Neural crest cell (in vitro differentiated cells): ENCODE measurements around the gene SIGLEC9. TPM values are rescaled to one million over a fixed set of nuclear protein-coding genes. Genes with fewer than 3 reads are reported as not detected.

Experiments used
- DNase-seq: peaks from one replicate; pipeline ENCODE4 v3.0.0; 2021; ENCODE audit warnings: low read depth, mixed read lengths, low spot score
- H3K27ac Mint-ChIP-seq: one replicate; pipeline ENCODE4 v1.8.0; 2021; ENCODE audit warnings: mild to moderate bottlenecking, mixed read lengths; ENCODE audit not compliant: unreplicated experiment
- H3K27me3 Mint-ChIP-seq: 2 replicates; pipeline ENCODE4 v1.8.0; 2021; ENCODE audit warnings: low read depth, mild to moderate bottlenecking, mixed read lengths
- H3K36me3 Mint-ChIP-seq: 2 replicates; pipeline ENCODE4 v1.8.0; 2021; ENCODE audit warnings: low read depth, mild to moderate bottlenecking, mixed read lengths
- H3K4me1 Mint-ChIP-seq: 2 replicates; pipeline ENCODE4 v1.8.0; 2021; ENCODE audit warnings: mixed read lengths
- H3K4me3 Mint-ChIP-seq: one replicate; pipeline ENCODE4 v1.8.0; 2021; ENCODE audit warnings: mild to moderate bottlenecking, mixed read lengths
- H3K9me3 Mint-ChIP-seq: 2 replicates; pipeline ENCODE4 v1.8.0; 2021; ENCODE audit warnings: mixed read lengths
- CTCF ChIP-seq: fragments of 200-600 bp; sonication (generic); conservative IDR thresholded peaks from 2 replicates; pipeline ENCODE4 v1.5.0; 2021; ENCODE audit warnings: antibody characterized with exemption, mild to moderate bottlenecking
- total RNA-seq: library from RNA; stranded (reverse); gene quantifications from 2 replicates; pipeline ENCODE4 v1.2.1, GENCODE V29; 2021

SIGLEC9 gene
- total RNA-seq, 1 donor from 2014 or later = not detected

DNA sequence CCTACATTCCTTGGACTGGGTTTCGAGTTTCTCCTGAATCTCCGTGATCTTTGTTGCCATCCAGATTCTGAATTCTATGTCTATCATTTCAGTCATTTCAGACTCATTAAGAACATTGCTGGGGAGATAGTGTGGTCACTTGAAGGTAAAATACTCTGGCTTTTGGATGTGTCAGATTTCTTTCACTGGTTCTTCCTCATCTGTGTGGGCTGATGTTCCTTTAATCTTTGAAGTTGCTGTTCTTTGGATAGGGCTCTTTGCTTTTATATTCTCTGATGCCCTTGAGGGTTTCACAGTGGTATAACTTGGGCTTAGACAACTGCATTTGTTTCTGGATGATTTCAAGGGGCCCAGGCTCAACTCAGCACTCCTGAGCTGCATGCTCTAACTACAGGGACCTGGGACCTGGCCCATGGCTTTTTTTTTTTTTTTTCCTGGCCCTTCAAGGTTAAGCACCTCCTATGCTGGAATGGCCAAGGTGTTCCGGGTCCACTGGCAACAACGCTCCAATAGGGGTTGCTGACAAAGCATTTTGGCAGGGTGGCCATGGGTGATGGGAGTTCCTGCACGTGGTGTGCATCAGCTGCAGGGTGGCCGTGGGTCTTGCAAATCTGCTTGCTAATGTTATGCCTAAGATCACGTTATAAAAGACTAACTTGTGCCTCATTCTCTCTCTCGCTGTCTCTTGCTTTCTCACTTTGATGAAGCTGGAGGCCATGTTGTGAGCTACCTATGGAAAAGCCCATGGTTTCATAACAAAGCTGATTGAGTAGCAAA, 11.5 kb downstream of the SIGLEC9 start:
- no peak for DNase-seq
- H3K4me3 Mint-ChIP-seq = no peak overlapping the region
- peaks cover 2% of the 10 kb centered on the region for H3K36me3 Mint-ChIP-seq

DNA sequence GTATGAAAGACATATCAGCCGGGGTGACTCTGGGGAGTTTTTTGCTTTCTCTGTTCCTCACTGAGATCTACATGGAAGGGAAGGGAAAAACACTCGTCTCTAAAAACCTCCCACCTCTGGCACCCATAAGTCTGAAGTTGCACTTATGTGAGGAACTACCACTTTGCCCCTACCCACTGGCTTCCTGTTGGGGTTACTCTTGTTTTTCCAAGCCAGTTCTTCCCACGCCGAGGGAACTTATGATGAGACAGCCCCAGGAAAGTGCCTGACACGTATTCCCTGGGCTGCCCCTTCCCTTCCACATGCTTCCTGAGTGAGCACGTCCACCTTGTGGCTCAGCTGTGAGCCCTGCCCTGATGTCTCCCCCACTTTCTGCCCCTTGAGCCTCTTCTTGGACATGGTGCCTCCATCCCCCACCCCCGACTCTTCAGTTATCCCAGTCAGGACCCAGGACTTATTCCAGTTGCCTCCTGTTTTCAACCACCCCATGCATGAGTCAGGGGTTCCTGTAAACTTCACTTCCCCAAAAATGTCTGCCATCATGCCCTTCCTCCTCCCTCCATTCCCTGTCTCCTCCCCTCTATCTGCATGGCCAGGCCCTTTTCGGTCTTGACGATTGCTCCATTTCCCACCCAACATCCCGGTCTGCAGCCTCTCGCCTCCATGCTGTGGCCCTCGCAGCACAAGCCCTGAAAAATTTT, 12.3 kb downstream of the SIGLEC9 start:
- Mint-ChIP-seq H3K36me3 (peaks cover 2% of the 10 kb centered on the region), H3K27me3 (peaks cover 33% of the 10 kb centered on the region), H3K4me1 (peaks cover 7% of the 10 kb centered on the region), H3K9me3 (peaks cover 6% of the 10 kb centered on the region), H3K4me3 (no peak overlapping the region), H3K27ac (no peak overlapping the region)
- no peak for TF ChIP-seq CTCF
- DNase-seq = no peak

More for the DNA sequence above, 11.5 kb downstream of the SIGLEC9 start:
- TF ChIP-seq CTCF = no peak
- H3K4me1 Mint-ChIP-seq = peaks cover 5% of the 10 kb centered on the region
- peaks cover 6% of the 10 kb centered on the region for H3K9me3 Mint-ChIP-seq
- no peak overlapping the region for H3K27ac Mint-ChIP-seq
- H3K27me3 Mint-ChIP-seq = peaks cover 29% of the 10 kb centered on the region

DNA sequence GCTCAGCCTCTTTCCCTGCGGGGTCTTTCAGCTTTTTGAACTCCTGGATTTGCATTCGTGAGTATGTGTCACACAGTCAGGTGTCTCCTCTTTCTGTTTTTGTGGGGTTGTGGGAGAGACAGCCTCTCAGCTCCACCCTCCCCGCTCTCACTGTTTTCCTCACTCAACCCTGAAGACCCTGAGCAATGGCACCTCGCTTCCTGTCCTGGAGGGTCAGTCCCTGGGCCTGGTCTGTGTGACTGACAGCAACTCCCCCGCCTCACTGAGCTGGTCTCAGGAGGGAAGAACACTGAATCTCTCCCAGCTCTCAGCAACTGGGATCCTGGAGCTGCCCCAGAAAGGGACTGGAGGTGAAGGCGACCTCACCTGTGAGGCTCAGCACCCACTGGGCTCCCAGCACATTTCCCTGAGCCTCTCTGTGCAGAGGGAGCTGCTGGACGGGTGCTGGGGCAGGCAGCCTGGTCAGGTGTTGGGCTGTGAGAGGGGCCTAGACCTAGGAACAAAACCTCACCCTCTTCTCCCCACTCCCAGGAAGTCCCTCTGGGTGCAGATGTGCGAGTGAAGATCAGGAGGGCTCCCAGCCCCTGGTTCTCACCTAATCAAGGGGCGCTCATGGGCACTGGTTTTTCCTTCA, 13.2 kb downstream of the SIGLEC9 start:
- H3K4me3 Mint-ChIP-seq = no peak overlapping the region
- H3K36me3 Mint-ChIP-seq = peaks cover 2% of the 10 kb centered on the region
- H3K27ac Mint-ChIP-seq = no peak overlapping the region
- peaks cover 6% of the 10 kb centered on the region for H3K9me3 Mint-ChIP-seq
- peaks cover 33% of the 10 kb centered on the region for H3K27me3 Mint-ChIP-seq
- H3K4me1 Mint-ChIP-seq = peaks cover 11% of the 10 kb centered on the region
- no peak for TF ChIP-seq CTCF
- no peak for DNase-seq

- Mint-ChIP-seq H3K27ac (no peak overlapping the region), H3K4me1 (peaks cover 11% of the 10 kb centered on the region), H3K27me3 (peaks cover 33% of the 10 kb centered on the region)
Measured at GRCh38 chr19:51138549-51138979, 13.9 kb downstream of the SIGLEC9 start.

More at GRCh38 chr19:51138549-51138979, 13.9 kb downstream of the SIGLEC9 start:
- no peak for TF ChIP-seq CTCF
- Mint-ChIP-seq H3K4me3 (no peak overlapping the region), H3K9me3 (peaks cover 6% of the 10 kb centered on the region), H3K36me3 (peaks cover 2% of the 10 kb centered on the region)
- no peak for DNase-seq
